Endothelial cell of hepatic sinusoid (primary cell): ENCODE measurements around the gene PER1.
"Not testable (repeated sequence)": the region's sequence is repeated elsewhere in the genome, so short reads cannot be mapped to it uniquely, and the experiment has no call there.

Source experiments
- in situ Hi-C: cut with HindIII; loops from 2 replicates; pipeline ENCODE4 v1.10.0; 2017; ENCODE audit warnings: low sequenced_read_pairs

PER1 gene

GRCh38 chr17:8173056-8173870 is 21.1 kb upstream of the PER1 start:
- in situ Hi-C loops, result no loop called here

GRCh38 chr17:8170186-8170585 is 18.0 kb upstream of the PER1 start:
- in situ Hi-C loops, result not testable (repeated sequence)

- in situ Hi-C loops, result no loop called here
Observed at GRCh38 chr17:8167526-8167925, 15.3 kb upstream of the PER1 start.

- in situ Hi-C loops, result no loop called here
Observed at GRCh38 chr17:8166731-8167130, 14.5 kb upstream of the PER1 start.

- in situ Hi-C loops, result no loop called here
Observed at GRCh38 chr17:8164815-8165131, 12.6 kb upstream of the PER1 start.

GRCh38 chr17:8163978-8164814 is 12.0 kb upstream of the PER1 start:
- in situ Hi-C loops, result no loop called here

- in situ Hi-C loops, result no loop called here
Observed at GRCh38 chr17:8162997-8163977, 11.1 kb upstream of the PER1 start.

- in situ Hi-C loops, result no loop called here
Observed at GRCh38 chr17:8162233-8162996, 10.2 kb upstream of the PER1 start, which contains the start of gene VAMP2. VAMP2 (minus strand) TSS chr17:8162948; CDS start chr17:8162879, 69 bp downstream.

GRCh38 chr17:8161289-8162232 is 9.4 kb upstream of the PER1 start:
- in situ Hi-C loops, result no loop called here

GRCh38 chr17:8160741-8161221 is 8.6 kb upstream of the PER1 start:
- in situ Hi-C loops, result no loop called here

- in situ Hi-C loops, result no loop called here
Observed at GRCh38 chr17:8160224-8160577, 8.0 kb upstream of the PER1 start.

- in situ Hi-C loops, result no loop called here
Observed at GRCh38 chr17:8159459-8160223, 7.4 kb upstream of the PER1 start.

- in situ Hi-C loops, result no loop called here
Observed at GRCh38 chr17:8159032-8159400, 6.8 kb upstream of the PER1 start.

GRCh38 chr17:8158267-8159031 is 6.2 kb upstream of the PER1 start:
- in situ Hi-C loops, result no loop called here

- in situ Hi-C loops, result no loop called here
Observed at GRCh38 chr17:8156246-8156992, 4.2 kb upstream of the PER1 start.

GRCh38 chr17:8155996-8156245 is 3.7 kb upstream of the PER1 start:
- in situ Hi-C loops, result no loop called here
